ENCODE measurements around the gene SLC13A2. TPM values are rescaled to one million over a fixed set of nuclear protein-coding genes. Genes with fewer than 3 reads are reported as not detected.

SLC13A2 gene
- total RNA-seq, 1 experiment from 2014 or later = 0.57 TPM

DNA sequence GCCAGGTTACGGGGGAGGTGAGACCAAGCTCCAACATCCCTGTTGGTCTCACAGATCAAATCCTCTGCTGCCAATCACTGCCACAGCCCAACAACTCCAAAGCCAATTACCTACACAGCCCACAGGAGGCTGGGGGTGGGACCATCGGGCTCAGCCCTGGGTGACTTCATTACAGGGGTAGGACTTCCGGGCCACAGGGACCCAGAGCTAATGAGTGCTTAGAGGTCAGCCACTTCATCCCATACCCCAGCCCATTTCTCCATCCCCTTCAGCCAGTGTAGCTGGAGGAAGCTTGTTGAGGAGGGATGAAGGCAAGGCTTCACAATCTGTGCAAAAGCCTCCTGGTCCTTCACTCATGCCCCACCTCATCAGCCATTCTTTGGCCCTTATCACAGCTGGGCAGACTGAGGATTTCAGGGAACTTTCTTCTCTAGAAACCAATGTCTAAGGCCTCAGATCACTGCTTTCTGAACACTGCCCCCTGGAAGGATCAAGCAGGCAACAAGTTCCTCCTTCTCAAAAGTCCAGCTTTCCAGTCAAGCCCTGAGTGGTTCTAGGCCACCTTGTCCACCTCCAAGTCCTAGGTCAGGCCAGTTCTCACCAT, 38.5 kb downstream of the SLC13A2 start:
- Histone ChIP-seq H3K9me3 (peaks cover 10% of the 10 kb centered on the region), H3K4me1 (no peaks in the 10 kb centered on the region), H3K36me3 (ENCODE audit: control insufficient read depth, insufficient read depth, low read length) (no peaks in the 10 kb centered on the region), H3K27me3 (replicated peaks; ENCODE audit: control insufficient read depth, insufficient read depth, low read length) (no peaks in the 10 kb centered on the region), H3K4me3 (ENCODE audit: low read depth, low read length) (no peak overlapping the region)
- H3K4me3 Mint-ChIP-seq (ENCODE audit: unreplicated experiment) = no peak overlapping the region
- ChIA-PET POLR2A (no interaction called here), CTCF (interaction anchor here (0.5 to 1.1 kb wide), 2 partner anchors 13 to 311 kb away, joined by 3 to 4 read pairs; no protein-coding TSS in a partner anchor)
- H3K4me1 Mint-ChIP-seq (ENCODE audit: low read depth, unreplicated experiment) = no peaks in the 10 kb centered on the region
- no peaks in the 10 kb centered on the region for H3K9me3 Mint-ChIP-seq (ENCODE audit: unreplicated experiment)
- no peaks in the 10 kb centered on the region for H3K36me3 Mint-ChIP-seq (ENCODE audit: insufficient read depth, unreplicated experiment)
- intact Hi-C loops (cut with micrococcal nuclease; ENCODE audit: unreplicated experiment) = no loop called here
- H3K27ac Mint-ChIP-seq (ENCODE audit: unreplicated experiment) = no peak overlapping the region
- DNase-seq = no peak
- no TSS peak for BruUV-seq (replicated peaks)
- H3K27me3 Mint-ChIP-seq (ENCODE audit: insufficient read depth, unreplicated experiment) = no peaks in the 10 kb centered on the region
- TF ChIP-seq CTCF (IDR thresholded peaks at IDR 0.05; ENCODE audit: insufficient read depth in 1 of 2, low read depth in 1 of 2, low read length in 1 of 2, severe bottlenecking in 1 of 2, unreplicated experiment in 1 of 2) = no peak

GRCh38 chr17:28513476-28513875, 40.0 kb downstream of the SLC13A2 start:
- Mint-ChIP-seq H3K9me3 (ENCODE audit: unreplicated experiment) (no peaks in the 10 kb centered on the region), H3K4me3 (ENCODE audit: unreplicated experiment) (no peak overlapping the region), H3K4me1 (ENCODE audit: low read depth, unreplicated experiment) (no peaks in the 10 kb centered on the region), H3K27ac (ENCODE audit: unreplicated experiment) (no peak overlapping the region), H3K36me3 (ENCODE audit: insufficient read depth, unreplicated experiment) (no peaks in the 10 kb centered on the region), H3K27me3 (ENCODE audit: insufficient read depth, unreplicated experiment) (no peaks in the 10 kb centered on the region)
- CTCF ChIA-PET = no interaction called here
- Histone ChIP-seq H3K9me3 (peaks cover 10% of the 10 kb centered on the region), H3K4me1 (no peaks in the 10 kb centered on the region), H3K27me3 (replicated peaks; ENCODE audit: control insufficient read depth, insufficient read depth, low read length) (no peaks in the 10 kb centered on the region), H3K36me3 (ENCODE audit: control insufficient read depth, insufficient read depth, low read length) (no peaks in the 10 kb centered on the region), H3K4me3 (ENCODE audit: low read depth, low read length) (no peak overlapping the region)
- no peak for DNase-seq
- no peak for TF ChIP-seq CTCF (IDR thresholded peaks at IDR 0.05; ENCODE audit: insufficient read depth in 1 of 2, low read depth in 1 of 2, low read length in 1 of 2, severe bottlenecking in 1 of 2, unreplicated experiment in 1 of 2)
- POLR2A ChIA-PET = no interaction called here
- intact Hi-C loops (cut with micrococcal nuclease; ENCODE audit: unreplicated experiment) = no loop called here
- BruUV-seq (replicated peaks) = no TSS peak

DNA sequence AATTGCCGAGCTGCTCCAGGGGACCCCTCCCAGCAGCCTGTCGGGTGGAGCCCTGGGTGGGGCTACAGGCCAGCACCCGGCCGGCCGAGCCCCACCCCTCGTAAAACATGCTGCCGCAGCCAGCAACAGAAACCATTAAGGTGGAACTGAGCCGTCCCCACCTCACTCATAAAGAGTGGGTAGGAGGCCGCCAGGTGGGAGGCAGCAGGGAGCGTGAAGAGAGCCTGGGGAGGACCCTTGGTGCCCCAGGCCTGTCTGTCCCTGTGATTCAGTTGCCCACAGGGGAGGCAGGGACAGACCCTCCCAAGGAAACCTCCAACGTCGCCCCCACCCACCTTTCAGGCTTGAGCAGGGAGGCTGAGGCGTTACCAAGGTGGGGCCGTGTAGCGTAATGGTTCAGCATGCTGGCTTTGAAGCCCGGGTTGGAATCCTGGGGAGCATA, 41.1 kb downstream of the SLC13A2 start:
- BruUV-seq (replicated peaks) = no TSS peak
- CTCF ChIA-PET = no interaction called here
- TF ChIP-seq CTCF (IDR thresholded peaks at IDR 0.05; ENCODE audit: insufficient read depth in 1 of 2, low read depth in 1 of 2, low read length in 1 of 2, severe bottlenecking in 1 of 2, unreplicated experiment in 1 of 2) = no peak

More for the DNA sequence above, 41.1 kb downstream of the SLC13A2 start:
- H3K9me3 Mint-ChIP-seq (ENCODE audit: unreplicated experiment) = no peaks in the 10 kb centered on the region
- H3K4me3 Mint-ChIP-seq (ENCODE audit: unreplicated experiment) = no peak overlapping the region
- H3K9me3 ChIP-seq = peaks cover 10% of the 10 kb centered on the region
- no peaks in the 10 kb centered on the region for H3K36me3 ChIP-seq (ENCODE audit: control insufficient read depth, insufficient read depth, low read length)
- intact Hi-C loops (cut with micrococcal nuclease; ENCODE audit: unreplicated experiment) = no loop called here
- H3K4me1 ChIP-seq = no peaks in the 10 kb centered on the region
- H3K27ac Mint-ChIP-seq (ENCODE audit: unreplicated experiment) = no peak overlapping the region
- POLR2A ChIA-PET = no interaction called here
- DNase-seq = no peak
- H3K4me3 ChIP-seq (ENCODE audit: low read depth, low read length) = no peak overlapping the region
- no peaks in the 10 kb centered on the region for H3K27me3 Mint-ChIP-seq (ENCODE audit: insufficient read depth, unreplicated experiment)
- H3K27me3 ChIP-seq (replicated peaks; ENCODE audit: control insufficient read depth, insufficient read depth, low read length) = no peaks in the 10 kb centered on the region
- H3K36me3 Mint-ChIP-seq (ENCODE audit: insufficient read depth, unreplicated experiment) = no peaks in the 10 kb centered on the region
- no peaks in the 10 kb centered on the region for H3K4me1 Mint-ChIP-seq (ENCODE audit: low read depth, unreplicated experiment)

Data from Caco-2 (cell line).